AG09309 (cell line): ENCODE data around the gene TRIM24.
"Not testable (repeated sequence)": the region's sequence is repeated elsewhere in the genome, so short reads cannot be mapped to it uniquely, and the experiment has no call there.

ENCODE experiments used
- DNase-seq: peaks from one replicate; pipeline ENCODE4 v3.0.0-alpha.2; 2010; ENCODE audit warnings: low read depth
- H3K4me3 ChIP-seq: 2 replicates; pipeline ENCODE4 v1.5.1; 2011; ENCODE audit warnings: mild to moderate bottlenecking, low read depth, low read length, moderate library complexity; ENCODE audit not compliant: control insufficient read depth
- TF ChIP-seq, protein P1 (sequence below): IDR thresholded peaks from 2 replicates; pipeline ENCODE4 v1.5.1; 2011; ENCODE audit warnings: mild to moderate bottlenecking, low read depth, low read length, inconsistent platforms; ENCODE audit not compliant: insufficient read depth, control insufficient read depth; ENCODE audit errors: missing control alignments

TRIM24 gene

DNA sequence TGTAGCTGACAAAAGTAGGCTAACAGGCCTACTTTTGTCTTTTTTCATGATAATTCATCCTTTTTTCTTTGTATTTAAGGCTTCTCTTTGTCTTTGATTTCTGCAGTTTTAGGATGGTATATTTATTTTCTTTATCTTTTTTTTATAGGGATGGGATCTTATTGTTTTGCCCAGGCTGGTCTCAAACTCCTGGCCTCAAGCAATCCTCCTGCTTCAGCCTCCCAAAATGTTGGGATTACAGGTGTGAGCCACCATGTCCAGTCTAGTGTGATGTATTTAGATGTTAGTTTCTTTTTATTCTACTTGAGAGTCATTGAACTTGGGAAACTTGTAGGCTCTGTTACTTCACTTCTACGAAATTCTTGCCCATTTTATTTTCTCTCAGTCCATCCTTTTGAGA, 35.4 kb downstream of the TRIM24 start:
- no peak overlapping the region for H3K4me3 ChIP-seq
- DNase-seq, result no peak
- TF ChIP-seq, protein P1, sequence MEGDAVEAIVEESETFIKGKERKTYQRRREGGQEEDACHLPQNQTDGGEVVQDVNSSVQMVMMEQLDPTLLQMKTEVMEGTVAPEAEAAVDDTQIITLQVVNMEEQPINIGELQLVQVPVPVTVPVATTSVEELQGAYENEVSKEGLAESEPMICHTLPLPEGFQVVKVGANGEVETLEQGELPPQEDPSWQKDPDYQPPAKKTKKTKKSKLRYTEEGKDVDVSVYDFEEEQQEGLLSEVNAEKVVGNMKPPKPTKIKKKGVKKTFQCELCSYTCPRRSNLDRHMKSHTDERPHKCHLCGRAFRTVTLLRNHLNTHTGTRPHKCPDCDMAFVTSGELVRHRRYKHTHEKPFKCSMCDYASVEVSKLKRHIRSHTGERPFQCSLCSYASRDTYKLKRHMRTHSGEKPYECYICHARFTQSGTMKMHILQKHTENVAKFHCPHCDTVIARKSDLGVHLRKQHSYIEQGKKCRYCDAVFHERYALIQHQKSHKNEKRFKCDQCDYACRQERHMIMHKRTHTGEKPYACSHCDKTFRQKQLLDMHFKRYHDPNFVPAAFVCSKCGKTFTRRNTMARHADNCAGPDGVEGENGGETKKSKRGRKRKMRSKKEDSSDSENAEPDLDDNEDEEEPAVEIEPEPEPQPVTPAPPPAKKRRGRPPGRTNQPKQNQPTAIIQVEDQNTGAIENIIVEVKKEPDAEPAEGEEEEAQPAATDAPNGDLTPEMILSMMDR, result no peak

DNA sequence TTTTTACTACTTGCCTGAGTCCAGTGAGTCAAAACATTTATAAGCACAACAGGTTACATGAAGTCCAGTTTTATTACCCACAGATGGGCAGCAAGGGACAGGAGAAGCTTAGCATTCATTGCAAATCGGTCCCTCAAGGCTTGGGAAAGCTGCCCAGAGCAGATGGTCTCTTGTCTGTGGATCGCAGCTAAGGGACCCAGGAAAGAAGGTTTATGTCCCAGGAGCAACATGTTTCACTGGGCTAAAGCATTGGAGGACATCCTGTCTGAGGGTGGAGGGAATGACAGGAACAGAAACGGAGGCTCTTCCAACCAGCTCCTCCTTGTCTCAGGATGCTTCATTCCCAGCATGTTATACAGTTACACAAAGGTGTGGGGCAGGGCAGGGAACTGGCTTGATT, 39.3 kb downstream of the TRIM24 start:
- no peak for DNase-seq
- TF ChIP-seq, protein P1, result no peak
- H3K4me3 ChIP-seq, result no peak overlapping the region

DNA sequence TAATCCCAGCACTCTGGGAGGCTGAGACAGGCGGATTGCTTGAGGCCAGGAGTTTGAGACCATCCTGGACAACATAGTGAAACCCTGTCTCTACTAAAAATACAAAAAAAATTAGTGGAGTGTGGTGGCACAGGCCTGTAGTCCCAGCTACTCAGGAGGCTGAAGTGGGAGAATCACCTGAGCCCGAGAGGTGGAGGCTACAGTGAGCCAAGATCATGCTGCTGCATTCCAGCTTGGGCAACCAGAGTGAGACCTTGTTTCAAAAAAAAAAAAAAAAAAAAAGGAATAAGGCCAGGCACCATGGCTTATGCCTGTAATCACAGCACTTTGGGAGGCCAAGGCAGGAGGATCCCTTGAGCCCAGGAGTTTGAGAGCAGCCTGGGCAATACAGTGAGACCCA, 40.2 kb downstream of the TRIM24 start:
- H3K4me3 ChIP-seq, DNase-seq: not testable (repeated sequence)

DNA sequence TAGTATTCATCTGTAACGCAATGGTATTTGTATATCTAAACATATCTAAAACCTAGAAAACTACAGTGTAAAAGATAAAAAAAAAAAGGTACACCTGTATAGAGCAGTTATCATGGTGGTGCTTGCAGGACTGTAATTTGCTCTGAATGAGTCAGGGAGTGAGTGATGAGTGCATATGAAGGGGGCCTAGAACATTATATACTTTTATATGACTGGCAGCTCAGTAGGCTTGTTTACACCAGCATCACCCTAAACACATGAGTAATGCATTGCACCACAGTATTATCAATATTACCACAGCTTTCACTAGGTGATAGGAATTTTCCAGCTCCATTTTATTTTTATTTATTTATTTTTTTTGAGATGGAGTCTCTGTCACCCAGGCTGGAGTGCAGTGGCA, 40.8 kb downstream of the TRIM24 start:
- TF ChIP-seq, protein P1, result no peak
- H3K4me3 ChIP-seq, result no peak overlapping the region
- no peak for DNase-seq

DNA sequence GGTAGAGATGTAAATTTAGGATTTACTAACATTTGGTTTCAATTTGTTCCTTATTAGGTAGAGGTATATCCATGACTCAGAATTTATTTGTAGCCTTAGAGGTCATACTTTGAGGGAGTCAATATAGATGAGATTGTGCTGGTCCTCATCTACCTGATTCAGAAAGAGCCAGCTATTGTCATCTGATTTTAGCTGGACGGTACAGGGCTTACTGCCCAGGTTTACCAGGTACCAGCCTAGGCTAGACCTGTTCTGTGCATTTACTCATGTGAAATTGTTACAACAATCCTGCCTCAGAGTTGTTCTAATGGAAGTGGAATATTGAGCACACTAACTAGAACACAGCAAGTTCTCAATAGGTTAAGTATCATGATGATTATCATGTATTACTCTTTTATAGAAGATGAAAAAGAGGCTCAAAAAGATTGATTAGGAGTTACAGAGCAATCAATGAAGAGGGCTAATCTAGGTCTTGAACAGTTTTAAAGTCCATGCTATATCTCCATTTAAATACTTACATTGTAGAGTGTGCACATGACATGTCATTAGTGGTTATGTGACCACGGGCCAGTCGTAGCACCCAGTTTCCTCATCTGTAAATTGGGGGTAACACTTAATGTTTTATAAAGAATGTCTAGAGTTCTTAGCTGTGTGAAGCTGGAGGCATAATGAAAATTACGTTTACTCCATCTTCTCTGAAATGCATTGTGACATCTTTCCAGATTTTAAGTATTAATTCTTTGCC, 42.1 kb downstream of the TRIM24 start:
- no peak for DNase-seq
- TF ChIP-seq, protein P1, result no peak
- no peak overlapping the region for H3K4me3 ChIP-seq

DNA sequence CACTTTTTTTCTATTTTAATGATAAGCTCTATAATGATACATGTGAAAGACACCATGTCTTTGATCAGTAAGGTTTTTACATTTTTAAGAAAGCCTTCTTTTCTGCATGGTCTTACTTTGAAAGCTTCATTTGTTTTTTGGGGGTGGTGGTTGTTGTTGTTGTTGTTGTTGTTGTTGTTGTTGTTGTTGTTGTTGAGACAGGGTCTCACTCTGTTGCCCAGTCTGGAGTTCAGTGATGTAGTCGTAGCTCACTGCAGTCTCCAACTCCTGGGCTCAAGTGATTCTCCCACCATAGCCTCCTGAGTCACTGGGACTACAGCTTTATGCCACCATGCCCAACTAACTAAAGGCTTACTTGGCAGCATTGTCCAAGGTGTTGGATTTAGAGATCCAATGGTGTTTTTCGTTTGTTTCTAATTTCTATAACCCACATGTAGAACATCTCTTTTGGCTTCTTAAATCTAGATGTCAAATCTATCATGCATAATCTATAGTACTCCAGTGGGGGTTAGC, 45.4 kb downstream of the TRIM24 start:
- no peak for DNase-seq
- no peak overlapping the region for H3K4me3 ChIP-seq
- TF ChIP-seq, protein P1, result no peak

DNA sequence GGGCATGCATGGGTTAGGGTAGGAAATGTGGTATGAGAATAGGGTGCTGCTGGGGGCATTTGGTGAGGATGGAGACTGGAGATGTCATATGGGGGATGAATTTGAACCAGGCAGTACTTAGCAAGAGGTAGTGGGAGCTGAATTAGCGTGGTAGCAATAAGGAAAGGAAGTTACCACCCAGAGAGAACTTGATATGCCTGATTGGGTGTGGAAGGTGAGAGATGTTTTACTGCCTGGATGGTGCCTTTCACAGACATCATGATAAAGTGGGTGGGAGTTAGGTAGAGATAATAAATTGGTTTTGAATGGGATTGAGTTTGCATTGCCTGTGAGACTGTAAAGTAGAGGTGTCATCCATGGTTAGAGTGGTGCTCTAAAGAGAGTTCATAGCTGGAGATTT, 46.7 kb downstream of the TRIM24 start:
- no peak for DNase-seq
- no peak overlapping the region for H3K4me3 ChIP-seq
- TF ChIP-seq, protein P1, result no peak
